ENCODE results near the gene MYBPH. TPM values are rescaled to one million over a fixed set of nuclear protein-coding genes. Genes with fewer than 3 reads are reported as not detected.
A peak's percentile ranks its signal among the peaks of the same experiment; 100 is the strongest.

The MYBPH gene
- total RNA-seq, 4 donors from 2014 or later = not detected

DNA sequence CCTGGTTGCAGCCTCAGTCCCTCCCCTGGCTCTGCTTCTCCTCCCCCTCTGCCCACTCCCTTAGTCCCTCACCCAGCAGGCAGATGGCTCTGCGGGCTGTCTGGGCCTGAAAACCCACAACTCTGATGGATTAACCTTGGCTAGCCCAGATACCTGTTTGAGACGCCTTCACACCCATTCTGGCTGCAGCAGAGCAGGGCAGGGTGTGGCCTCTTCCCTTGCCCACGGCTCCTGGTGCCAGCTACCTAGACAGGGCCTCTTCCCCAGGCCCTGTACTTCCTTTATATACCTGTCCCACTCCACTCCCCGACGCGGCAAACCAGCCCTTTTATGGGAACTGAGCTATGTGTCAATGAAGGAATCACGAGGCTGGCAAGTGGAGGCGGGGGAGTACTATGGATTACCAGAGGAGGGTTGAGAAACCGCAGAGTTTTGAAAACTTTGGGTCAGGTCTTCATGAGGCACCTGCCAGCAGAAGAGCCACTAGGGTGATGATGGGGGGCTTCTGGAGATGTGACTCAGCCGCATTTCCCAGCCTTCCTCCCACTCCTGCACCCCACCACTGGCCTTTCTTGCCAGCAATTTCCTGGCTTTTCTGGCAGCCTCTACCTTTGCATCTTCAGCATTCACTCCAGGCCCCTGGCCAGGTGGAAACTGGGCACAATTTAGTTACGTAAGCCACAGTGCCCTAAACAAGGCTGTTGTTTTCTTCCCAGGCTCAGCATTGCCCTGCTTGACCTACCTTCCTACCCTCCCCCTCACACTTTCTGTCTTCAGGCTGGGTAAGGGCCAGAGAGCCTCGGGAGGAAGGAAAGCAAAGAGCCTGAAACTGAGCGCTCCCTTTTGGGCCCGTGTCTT is 11.0 kb upstream of the MYBPH start, which contains the start of gene CHI3L1:
Gene CHI3L1, minus strand, starts transcription at position 259 of the 858 bp plus-strand sequence. Its CDS starts 81 bp downstream, at position 178.
- Histone ChIP-seq H3K36me3 (no peaks in the 10 kb centered on the region), H3K4me1 (peaks cover 0 to 23% (median 0%) of the 10 kb centered on the region in 4 donors), H3K27me3 (no peaks in the 10 kb centered on the region), H3K4me3 (no peak within 1 kb of the TSS), H3K9me3 (no peaks in the 10 kb centered on the region), H3K27ac (peak within 1 kb of the TSS in 1 of 4 donors; percentile 6)
- TF ChIP-seq EP300 (IDR thresholded peaks at IDR 0.05) = no peak
- TF ChIP-seq, protein P1, sequence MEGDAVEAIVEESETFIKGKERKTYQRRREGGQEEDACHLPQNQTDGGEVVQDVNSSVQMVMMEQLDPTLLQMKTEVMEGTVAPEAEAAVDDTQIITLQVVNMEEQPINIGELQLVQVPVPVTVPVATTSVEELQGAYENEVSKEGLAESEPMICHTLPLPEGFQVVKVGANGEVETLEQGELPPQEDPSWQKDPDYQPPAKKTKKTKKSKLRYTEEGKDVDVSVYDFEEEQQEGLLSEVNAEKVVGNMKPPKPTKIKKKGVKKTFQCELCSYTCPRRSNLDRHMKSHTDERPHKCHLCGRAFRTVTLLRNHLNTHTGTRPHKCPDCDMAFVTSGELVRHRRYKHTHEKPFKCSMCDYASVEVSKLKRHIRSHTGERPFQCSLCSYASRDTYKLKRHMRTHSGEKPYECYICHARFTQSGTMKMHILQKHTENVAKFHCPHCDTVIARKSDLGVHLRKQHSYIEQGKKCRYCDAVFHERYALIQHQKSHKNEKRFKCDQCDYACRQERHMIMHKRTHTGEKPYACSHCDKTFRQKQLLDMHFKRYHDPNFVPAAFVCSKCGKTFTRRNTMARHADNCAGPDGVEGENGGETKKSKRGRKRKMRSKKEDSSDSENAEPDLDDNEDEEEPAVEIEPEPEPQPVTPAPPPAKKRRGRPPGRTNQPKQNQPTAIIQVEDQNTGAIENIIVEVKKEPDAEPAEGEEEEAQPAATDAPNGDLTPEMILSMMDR (IDR thresholded peaks at IDR 0.05) = no peak
- no peak for TF ChIP-seq POLR2A (IDR thresholded peaks at IDR 0.05)
- 37 to 42% methylated on average over 14 of the region's 14 CpGs for WGBS, 2 donors
- no peak for DNase-seq (ENCODE audit: low spot score in 2 of 2)

DNA sequence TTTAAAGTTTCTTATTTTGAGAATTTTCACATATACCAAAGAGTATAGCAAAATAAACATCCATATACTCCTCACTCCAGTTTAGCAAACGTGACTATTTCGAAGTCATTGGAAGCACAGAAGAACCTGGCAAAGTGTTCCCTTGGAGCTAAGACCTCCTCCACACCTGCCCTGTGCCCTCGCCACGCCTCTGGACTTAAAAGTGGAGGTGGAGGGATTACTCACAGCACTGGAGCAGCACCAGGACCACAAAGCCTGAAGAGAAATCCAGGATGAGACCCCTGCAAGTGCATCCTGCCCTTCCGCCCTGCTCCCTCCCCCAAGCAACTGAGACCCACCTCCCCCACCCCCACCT is 10.4 kb upstream of the MYBPH start:
- Histone ChIP-seq H3K27ac (peak overlapping the region in 1 of 4 donors; percentile 6), H3K4me1 (peaks cover 0 to 23% (median 0%) of the 10 kb centered on the region in 4 donors), H3K4me3 (no peak overlapping the region), H3K9me3 (no peaks in the 10 kb centered on the region), H3K36me3 (no peaks in the 10 kb centered on the region), H3K27me3 (no peaks in the 10 kb centered on the region)
- no peak for DNase-seq (ENCODE audit: low spot score in 2 of 2)
- TF ChIP-seq, protein P1 (IDR thresholded peaks at IDR 0.05) = no peak
- TF ChIP-seq POLR2A (IDR thresholded peaks at IDR 0.05) (no peak), EP300 (IDR thresholded peaks at IDR 0.05) (no peak)
- 97% methylated on average over 5 of the region's 5 CpGs for WGBS, 2 donors

DNA sequence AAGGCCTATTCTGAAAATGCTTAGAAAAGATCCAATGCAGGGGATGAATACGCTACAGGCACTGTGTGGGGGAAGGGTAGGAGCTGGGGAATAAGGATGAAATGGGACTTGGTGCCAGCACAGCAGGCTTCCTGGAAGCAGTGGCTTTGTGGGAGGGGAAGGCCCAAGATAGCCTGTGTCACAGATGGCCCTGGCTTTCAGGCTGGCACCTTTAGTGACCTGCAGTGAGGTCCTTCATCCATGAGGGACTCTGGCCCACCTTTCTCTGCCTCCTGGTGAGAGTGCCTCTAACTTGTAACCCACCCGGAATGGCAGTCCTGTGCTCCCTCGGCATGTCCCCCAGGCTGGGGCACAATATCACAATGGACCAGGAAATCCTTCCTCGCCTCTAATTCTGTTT is 10.0 kb upstream of the MYBPH start:
- 80 to 81% methylated on average over 4 of the region's 4 CpGs for WGBS, 2 donors
- no peaks in the 10 kb centered on the region for H3K27me3 ChIP-seq
- TF ChIP-seq POLR2A (IDR thresholded peaks at IDR 0.05) (no peak), EP300 (IDR thresholded peaks at IDR 0.05) (no peak)
- TF ChIP-seq, protein P1 (IDR thresholded peaks at IDR 0.05) = no peak
- DNase-seq (ENCODE audit: low spot score in 2 of 2) = no peak
- no peaks in the 10 kb centered on the region for H3K36me3 ChIP-seq
- no peaks in the 10 kb centered on the region for H3K9me3 ChIP-seq
- H3K4me1 ChIP-seq = peaks cover 0 to 23% (median 0%) of the 10 kb centered on the region in 4 donors
- no peak overlapping the region for H3K4me3 ChIP-seq
- no peak overlapping the region for H3K27ac ChIP-seq

DNA sequence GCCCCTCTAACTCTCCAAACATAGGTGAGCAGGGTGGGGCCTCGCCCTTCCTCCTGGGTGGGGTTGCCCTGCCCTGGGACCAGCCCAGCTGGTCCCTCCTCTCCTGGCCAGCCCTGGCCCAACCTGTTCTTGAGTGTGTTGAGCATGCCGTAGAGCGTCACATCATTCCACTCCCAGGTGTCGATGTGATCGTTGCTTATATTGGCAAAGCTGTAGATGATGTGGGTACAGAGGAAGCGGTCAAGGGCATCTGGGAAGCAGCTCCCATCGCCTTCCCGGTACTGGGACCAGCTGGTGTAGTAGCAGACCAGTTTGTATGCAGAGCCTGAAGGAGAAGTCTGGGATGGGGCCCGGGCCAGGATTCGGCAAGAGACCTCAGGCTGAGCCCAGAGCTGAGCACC is 9.4 kb upstream of the MYBPH start:
- Histone ChIP-seq H3K36me3 (no peaks in the 10 kb centered on the region), H3K27ac (no peak overlapping the region), H3K4me3 (no peak overlapping the region), H3K4me1 (peaks cover 0 to 18% (median 0%) of the 10 kb centered on the region in 4 donors), H3K9me3 (no peaks in the 10 kb centered on the region), H3K27me3 (no peaks in the 10 kb centered on the region)
- TF ChIP-seq, protein P1 (IDR thresholded peaks at IDR 0.05) = no peak
- no peak for TF ChIP-seq EP300 (IDR thresholded peaks at IDR 0.05)
- no peak for TF ChIP-seq POLR2A (IDR thresholded peaks at IDR 0.05)
- 90 to 94% methylated on average over 10 of the region's 10 CpGs for WGBS, 2 donors
- DNase-seq (ENCODE audit: low spot score in 2 of 2) = no peak

DNA sequence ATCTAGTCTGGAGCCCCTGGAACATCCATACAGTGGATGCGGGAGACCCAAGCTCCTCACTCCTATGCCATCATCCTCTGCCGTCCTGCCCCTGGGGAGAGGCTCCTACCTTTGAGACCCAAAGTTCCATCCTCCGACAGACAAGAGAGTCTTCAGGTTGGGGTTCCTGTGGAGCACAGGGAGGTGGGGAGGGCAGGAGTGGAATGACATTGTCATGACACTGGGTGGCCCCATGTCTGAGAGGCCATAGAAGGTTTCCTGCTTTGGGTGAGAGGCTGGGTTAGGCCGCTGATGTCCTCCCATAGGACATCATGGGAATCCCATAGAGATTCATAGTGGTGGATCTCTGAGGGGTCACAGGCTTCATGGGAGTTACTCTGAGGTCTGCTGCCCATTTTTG is 8.8 kb upstream of the MYBPH start:
- Histone ChIP-seq H3K27ac (no peak overlapping the region), H3K27me3 (no peaks in the 10 kb centered on the region), H3K4me3 (no peak overlapping the region), H3K4me1 (peaks cover 0 to 18% (median 0%) of the 10 kb centered on the region in 4 donors), H3K36me3 (no peaks in the 10 kb centered on the region), H3K9me3 (no peaks in the 10 kb centered on the region)
- TF ChIP-seq EP300 (IDR thresholded peaks at IDR 0.05) (no peak), POLR2A (IDR thresholded peaks at IDR 0.05) (no peak)
- TF ChIP-seq, protein P1 (IDR thresholded peaks at IDR 0.05) = no peak
- DNase-seq (ENCODE audit: low spot score in 2 of 2) = no peak
- WGBS, 2 donors = 70 to 100% methylated on average over 3 to 4 of the region's 4 CpGs
